ENCODE data around the gene MAPK1. TPM values are rescaled to one million over a fixed set of nuclear protein-coding genes. Genes with fewer than 3 reads are reported as not detected.

MAPK1 gene
- total RNA-seq, 1 experiment from 2014 or later, result 98.8 TPM

Other genes with a start within 250 kb of the MAPK1 start
- gene YDJC, start 237.6 kb downstream of the MAPK1 start, total RNA-seq (2014; rRNA removed; shearing (Covaris generic)), result 7.8 and 8.9 TPM in 2 replicates
- gene CCDC116, start 234.9 kb downstream of the MAPK1 start, total RNA-seq (2014; rRNA removed; shearing (Covaris generic)), result 0.38 TPM in 1 of 2 replicates, not detected in the other
- gene SDF2L1, start 225.3 kb downstream of the MAPK1 start, total RNA-seq (2014; rRNA removed; shearing (Covaris generic)), result 12.8 and 17.0 TPM in 2 replicates
- gene PPIL2, start 201.6 kb downstream of the MAPK1 start, total RNA-seq (2014; rRNA removed; shearing (Covaris generic)), result 24.8 and 29.7 TPM in 2 replicates
- gene YPEL1, start 131.9 kb downstream of the MAPK1 start, total RNA-seq (2014; rRNA removed; shearing (Covaris generic)), result 3.2 and 4.0 TPM in 2 replicates
- gene PPM1F, start 85.2 kb upstream of the MAPK1 start, total RNA-seq (2014; rRNA removed; shearing (Covaris generic)), result 47.8 and 49.4 TPM in 2 replicates
- gene TOP3B, start 115.1 kb upstream of the MAPK1 start, total RNA-seq (2014; rRNA removed; shearing (Covaris generic)), result 28.5 and 33.8 TPM in 2 replicates

Measured in SJCRH30 (cell line).